Gastroesophageal sphincter (tissue), 3 donors: ENCODE data around the gene UNC13B.

Experiments
- EP300 ChIP-seq: sonication (generic); formaldehyde crosslinking; IDR thresholded peaks from one replicate; pipeline ENCODE4 v1.6.1; 2017; ENCODE audit warnings: antibody characterized with exemption, mild to moderate bottlenecking
- POLR2A ChIP-seq, 2 donors: fragments of 450-650 bp; IDR thresholded peaks; one replicate each; pipeline ENCODE4 v1.6.1; 2017; ENCODE audit warnings: antibody characterized with exemption in 2 of 2, mild to moderate bottlenecking in 2 of 2, moderate library complexity in 1 of 2
- POLR2AphosphoS5 ChIP-seq: sonication (generic); formaldehyde crosslinking; IDR thresholded peaks from one replicate; pipeline ENCODE4 v1.6.1; 2017; ENCODE audit warnings: antibody characterized with exemption
- TF ChIP-seq, protein P1 (sequence below), 4 experiments: fragments of 200-600 bp in 2 of 4; fragments of 450-650 bp in 2 of 4; sonication (generic) in 1 of 4; IDR thresholded peaks; one replicate each; pipeline ENCODE4 v1.5.1; 2017 to 2019; ENCODE audit warnings: antibody characterized with exemption in 4 of 4, mild to moderate bottlenecking in 2 of 4, moderate library complexity in 2 of 4

DNA sequence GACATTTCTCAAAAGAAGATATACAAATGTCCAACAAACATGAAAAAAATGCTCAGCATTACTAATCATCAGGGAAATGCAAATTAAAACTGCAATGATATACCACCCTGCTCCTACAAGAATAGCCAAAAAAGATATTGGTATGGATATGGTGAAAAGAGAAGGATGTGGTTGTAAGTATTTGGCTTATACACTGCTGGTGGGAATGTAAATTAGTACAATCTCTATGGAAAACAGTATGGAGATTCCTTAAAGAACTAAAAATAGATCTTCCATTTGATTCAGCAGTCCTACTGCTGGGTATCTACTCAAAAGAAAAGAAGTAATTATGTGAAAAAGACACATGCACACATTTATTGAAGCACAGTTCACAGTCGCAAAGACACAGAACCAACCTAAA, 260.5 kb downstream of the UNC13B start:
- TF ChIP-seq EP300, result no peak
- TF ChIP-seq, protein P1, sequence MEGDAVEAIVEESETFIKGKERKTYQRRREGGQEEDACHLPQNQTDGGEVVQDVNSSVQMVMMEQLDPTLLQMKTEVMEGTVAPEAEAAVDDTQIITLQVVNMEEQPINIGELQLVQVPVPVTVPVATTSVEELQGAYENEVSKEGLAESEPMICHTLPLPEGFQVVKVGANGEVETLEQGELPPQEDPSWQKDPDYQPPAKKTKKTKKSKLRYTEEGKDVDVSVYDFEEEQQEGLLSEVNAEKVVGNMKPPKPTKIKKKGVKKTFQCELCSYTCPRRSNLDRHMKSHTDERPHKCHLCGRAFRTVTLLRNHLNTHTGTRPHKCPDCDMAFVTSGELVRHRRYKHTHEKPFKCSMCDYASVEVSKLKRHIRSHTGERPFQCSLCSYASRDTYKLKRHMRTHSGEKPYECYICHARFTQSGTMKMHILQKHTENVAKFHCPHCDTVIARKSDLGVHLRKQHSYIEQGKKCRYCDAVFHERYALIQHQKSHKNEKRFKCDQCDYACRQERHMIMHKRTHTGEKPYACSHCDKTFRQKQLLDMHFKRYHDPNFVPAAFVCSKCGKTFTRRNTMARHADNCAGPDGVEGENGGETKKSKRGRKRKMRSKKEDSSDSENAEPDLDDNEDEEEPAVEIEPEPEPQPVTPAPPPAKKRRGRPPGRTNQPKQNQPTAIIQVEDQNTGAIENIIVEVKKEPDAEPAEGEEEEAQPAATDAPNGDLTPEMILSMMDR (IDR thresholded peaks at IDR 0.05), result no peak
- TF ChIP-seq POLR2A (IDR thresholded peaks at IDR 0.05), result no peak
- no peak for TF ChIP-seq POLR2AphosphoS5
